Karpas-422 (cell line): ENCODE data around the gene KLHL2. TPM values are rescaled to one million over a fixed set of nuclear protein-coding genes. Genes with fewer than 3 reads are reported as not detected.
"Not testable (repeated sequence)": the region's sequence is repeated elsewhere in the genome, so short reads cannot be mapped to it uniquely, and the experiment has no call there.

Experiments
- DNase-seq: peaks from one replicate; pipeline ENCODE4 v3.0.0-alpha.2; 2015
- H2AFZ ChIP-seq: fragments of 200-600 bp; sonication (generic); 2 replicates; pipeline ENCODE4 v1.6.1; 2014; ENCODE audit warnings: antibody characterized with exemption, low read length, mixed read lengths
- H3K27ac ChIP-seq: fragments of 200-600 bp; sonication (generic); 2 replicates; pipeline ENCODE4 v1.5.1; 2014; ENCODE audit warnings: mild to moderate bottlenecking, low read length, moderate library complexity
- H3K27me3 ChIP-seq: fragments of 200-600 bp; sonication (generic); 2 replicates; pipeline ENCODE4 v1.6.1; 2014; ENCODE audit warnings: low read length, mixed read lengths
- H3K36me3 ChIP-seq: fragments of 200-600 bp; sonication (generic); 2 replicates; pipeline ENCODE4 v1.6.1; 2014; ENCODE audit warnings: low read length, mixed read lengths; ENCODE audit not compliant: insufficient read depth
- H3K4me1 ChIP-seq: fragments of 200-600 bp; sonication (generic); 2 replicates; pipeline ENCODE4 v1.6.1; 2014; ENCODE audit warnings: mild to moderate bottlenecking, low read length, mixed read lengths
- H3K4me2 ChIP-seq: fragments of 200-600 bp; sonication (generic); 2 replicates; pipeline ENCODE4 v1.6.1; 2014; ENCODE audit warnings: low read length, low read depth, mild to moderate bottlenecking; ENCODE audit not compliant: poor library complexity, severe bottlenecking
- H3K4me3 ChIP-seq: fragments of 200-600 bp; sonication (generic); 2 replicates; pipeline ENCODE4 v1.5.1; 2014; ENCODE audit warnings: mild to moderate bottlenecking, antibody characterized with exemption, low read length, mixed read lengths
- H3K79me2 ChIP-seq: fragments of 200-600 bp; sonication (generic); 2 replicates; pipeline ENCODE4 v1.6.1; 2014; ENCODE audit warnings: mild to moderate bottlenecking, low read length, mixed read lengths
- H3K9ac ChIP-seq: fragments of 200-600 bp; sonication (generic); 2 replicates; pipeline ENCODE4 v1.6.0; 2014; ENCODE audit warnings: low read length
- H3K9me2 ChIP-seq: fragments of 200-600 bp; sonication (generic), shearing (Covaris generic); replicated peaks from 2 replicates; pipeline ENCODE4 v1.6.0; 2014; ENCODE audit warnings: mild to moderate bottlenecking, low read length, moderate library complexity; ENCODE audit not compliant: insufficient read depth
- H3K9me3 ChIP-seq: fragments of 300-700, 200-600 bp; sonication (generic); 2 replicates; pipeline ENCODE4 v1.6.1; 2014; ENCODE audit warnings: low read length, mixed read lengths
- H4K20me1 ChIP-seq: fragments of 200-600 bp; sonication (generic); 2 replicates; pipeline ENCODE4 v1.6.1; 2014; ENCODE audit warnings: mild to moderate bottlenecking, antibody characterized with exemption, low read length, low read depth; ENCODE audit not compliant: insufficient read depth
- total RNA-seq: library from RNA; depleted of rRNA; stranded (reverse); fragments of >200 nt; shearing (Covaris generic); gene quantifications from 2 replicates; pipeline ENCODE4 v1.2.3, GENCODE V29; 2014; ENCODE audit warnings: low replicate concordance; rRNA removed

Gene KLHL2
- 27.3 and 31.5 TPM in 2 replicates for total RNA-seq

- Histone ChIP-seq H3K9me2 (no peaks in the 10 kb centered on the region), H2AFZ (peak within 1 kb of the TSS; percentile 69), H3K4me1 (peaks cover 60% of the 10 kb centered on the region), H3K27me3 (no peaks in the 10 kb centered on the region), H4K20me1 (peaks cover 21% of the 10 kb centered on the region), H3K9ac (peak within 1 kb of the TSS; percentile 85), H3K9me3 (no peaks in the 10 kb centered on the region), H3K27ac (peak within 1 kb of the TSS; percentile 3; the same call in 1 of the 2 replicates), H3K79me2 (peaks cover 59% of the 10 kb centered on the region), H3K4me3 (peak within 1 kb of the TSS; percentile 77), H3K36me3 (no peaks in the 10 kb centered on the region), H3K4me2 (peak within 1 kb of the TSS; percentile 89)
- peak; percentile 96 for DNase-seq
These were observed at the start of gene KLHL2 for GRCh38 chr4:165207431-165208220. KLHL2 (plus strand) TSS chr4:165207561; CDS start chr4:165207877, 316 bp downstream.

- Histone ChIP-seq H3K9me3 (no peaks in the 10 kb centered on the region), H3K36me3 (no peaks in the 10 kb centered on the region), H3K9me2 (no peaks in the 10 kb centered on the region), H3K27me3 (no peaks in the 10 kb centered on the region), H3K4me3 (no peak overlapping the region), H3K4me1 (no peaks in the 10 kb centered on the region), H2AFZ (no peak overlapping the region), H3K79me2 (no peaks in the 10 kb centered on the region), H3K27ac (no peak overlapping the region), H4K20me1 (no peaks in the 10 kb centered on the region), H3K4me2 (no peak overlapping the region), H3K9ac (no peak overlapping the region)
- no peak for DNase-seq
These were observed 48.6 kb upstream of the KLHL2 start for GRCh38 chr4:165158762-165159161.

- no peaks in the 10 kb centered on the region for H3K4me1 ChIP-seq
- H3K9me3 ChIP-seq: no peaks in the 10 kb centered on the region
- no peak overlapping the region for H2AFZ ChIP-seq
- H3K4me3 ChIP-seq: no peak overlapping the region
- no peaks in the 10 kb centered on the region for H4K20me1 ChIP-seq
- H3K27ac ChIP-seq: no peak overlapping the region
- H3K36me3 ChIP-seq: no peaks in the 10 kb centered on the region
- H3K27me3 ChIP-seq: no peaks in the 10 kb centered on the region; the same call in 1 of the 2 replicates
- H3K79me2 ChIP-seq: no peaks in the 10 kb centered on the region
- no peak overlapping the region for H3K9ac ChIP-seq
- no peak overlapping the region for H3K4me2 ChIP-seq
- no peaks in the 10 kb centered on the region for H3K9me2 ChIP-seq
- no peak for DNase-seq
These were observed 43.1 kb upstream of the KLHL2 start for GRCh38 chr4:165164257-165164656.

GRCh38 chr4:165166872-165167271, 40.5 kb upstream of the KLHL2 start:
- H3K27me3 ChIP-seq, H3K9me2 ChIP-seq, H3K36me3 ChIP-seq, H3K79me2 ChIP-seq, H3K4me1 ChIP-seq, DNase-seq, H3K4me2 ChIP-seq, H3K9ac ChIP-seq, H3K27ac ChIP-seq, H4K20me1 ChIP-seq, H2AFZ ChIP-seq, H3K4me3 ChIP-seq, H3K9me3 ChIP-seq: not testable (repeated sequence)

- DNase-seq: no peak
- no peak overlapping the region for H3K4me3 ChIP-seq
- H3K4me2 ChIP-seq: no peak overlapping the region
- no peaks in the 10 kb centered on the region for H4K20me1 ChIP-seq
- no peaks in the 10 kb centered on the region for H3K9me3 ChIP-seq
- no peaks in the 10 kb centered on the region for H3K79me2 ChIP-seq
- H2AFZ ChIP-seq: no peak overlapping the region
- no peaks in the 10 kb centered on the region for H3K36me3 ChIP-seq
- H3K4me1 ChIP-seq: no peaks in the 10 kb centered on the region
- no peaks in the 10 kb centered on the region; the same call in 1 of the 2 replicates for H3K27me3 ChIP-seq
- no peak overlapping the region for H3K9ac ChIP-seq
- no peaks in the 10 kb centered on the region for H3K9me2 ChIP-seq
- H3K27ac ChIP-seq: no peak overlapping the region
These were observed 39.7 kb upstream of the KLHL2 start for GRCh38 chr4:165167650-165168049.

- no peaks in the 10 kb centered on the region for H3K36me3 ChIP-seq
- no peaks in the 10 kb centered on the region for H3K9me2 ChIP-seq
These were observed 36.5 kb upstream of the KLHL2 start for GRCh38 chr4:165170819-165171218.

GRCh38 chr4:165175470-165175869, 31.9 kb upstream of the KLHL2 start:
- not testable (repeated sequence) for H2AFZ ChIP-seq, H3K27me3 ChIP-seq, H3K4me3 ChIP-seq, H4K20me1 ChIP-seq, H3K36me3 ChIP-seq, H3K4me1 ChIP-seq, H3K9me2 ChIP-seq, H3K4me2 ChIP-seq, H3K27ac ChIP-seq, H3K9ac ChIP-seq, DNase-seq, H3K9me3 ChIP-seq, H3K79me2 ChIP-seq

More at GRCh38 chr4:165170819-165171218, 36.5 kb upstream of the KLHL2 start:
- no peak overlapping the region for H2AFZ ChIP-seq
- H3K4me1 ChIP-seq: no peaks in the 10 kb centered on the region
- H3K9ac ChIP-seq: no peak overlapping the region
- no peak overlapping the region for H3K27ac ChIP-seq
- no peak overlapping the region for H3K4me3 ChIP-seq
- no peaks in the 10 kb centered on the region; the same call in 1 of the 2 replicates for H3K27me3 ChIP-seq
- H4K20me1 ChIP-seq: no peaks in the 10 kb centered on the region
- peaks cover 5% of the 10 kb centered on the region; the same call in 1 of the 2 replicates for H3K9me3 ChIP-seq
- no peak for DNase-seq
- H3K4me2 ChIP-seq: no peak overlapping the region
- H3K79me2 ChIP-seq: no peaks in the 10 kb centered on the region

- Histone ChIP-seq H3K27me3 (no peaks in the 10 kb centered on the region), H3K27ac (no peak overlapping the region), H3K4me2 (no peak overlapping the region), H2AFZ (no peak overlapping the region), H3K36me3 (no peaks in the 10 kb centered on the region), H3K79me2 (no peaks in the 10 kb centered on the region), H3K9me2 (no peaks in the 10 kb centered on the region), H3K9me3 (peaks cover 5% of the 10 kb centered on the region; the same call in 1 of the 2 replicates), H3K4me3 (no peak overlapping the region), H3K9ac (no peak overlapping the region), H4K20me1 (no peaks in the 10 kb centered on the region), H3K4me1 (no peaks in the 10 kb centered on the region)
- DNase-seq: no peak
These were observed 31.5 kb upstream of the KLHL2 start for GRCh38 chr4:165175879-165176278.
